ENCODE measurements around the gene WSCD2.

WSCD2 gene

GRCh38 chr12:108129017-108129812 lies at the start of gene WSCD2:
Gene WSCD2 (plus strand): TSS chr12:108129288. CDS start chr12:108195833, 66,545 bp downstream.
- peak; percentile 43 for DNase-seq (ENCODE audit: low spot score)

DNA sequence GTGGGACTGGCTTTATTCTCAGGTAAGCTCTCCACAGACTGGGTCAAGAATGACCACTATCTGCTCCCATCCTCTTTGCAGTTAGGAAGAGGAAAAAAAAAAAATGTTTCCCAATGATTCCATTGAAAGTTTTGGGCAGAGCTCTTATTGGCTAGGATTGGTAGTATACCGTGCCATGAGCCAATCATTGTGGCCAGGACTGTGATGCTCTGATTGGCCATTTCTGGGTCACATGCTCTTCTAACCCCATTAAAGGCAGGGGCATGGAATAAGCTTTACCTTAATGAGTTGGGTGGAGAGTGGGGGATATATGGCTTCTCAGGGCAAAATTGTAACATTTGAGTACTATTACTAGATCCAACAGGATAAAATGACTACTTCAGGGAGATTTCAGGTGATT lies 49.4 kb upstream of the WSCD2 start:
- no peak for DNase-seq (ENCODE audit: low spot score)

DNA sequence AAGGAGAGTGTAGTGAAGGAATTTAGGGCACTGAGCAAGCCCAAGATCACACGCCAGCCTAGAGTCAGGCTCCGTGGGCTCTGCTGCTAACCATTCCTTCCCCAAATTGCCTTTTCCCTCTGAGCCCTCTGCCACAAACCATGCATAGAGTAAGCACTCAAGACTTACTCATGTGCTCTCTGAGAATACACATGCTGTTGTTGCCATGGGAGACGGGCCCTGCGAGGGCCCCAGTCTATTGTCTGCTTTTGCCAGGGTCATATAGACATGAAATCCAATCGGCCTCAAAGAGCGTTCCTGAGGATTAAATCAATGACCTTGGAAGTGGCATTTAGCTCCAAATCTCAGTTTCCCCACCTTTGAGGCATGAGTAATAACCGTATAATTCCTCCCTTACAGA lies 48.7 kb upstream of the WSCD2 start:
- no peak for DNase-seq (ENCODE audit: low spot score)

- DNase-seq (ENCODE audit: low spot score): no peak
These were observed 46.6 kb upstream of the WSCD2 start for GRCh38 chr12:108082485-108082884.

GRCh38 chr12:108087900-108088299 lies 41.2 kb upstream of the WSCD2 start:
- DNase-seq (ENCODE audit: low spot score): no peak

GRCh38 chr12:108090107-108090899 lies 38.8 kb upstream of the WSCD2 start:
- no peak for DNase-seq (ENCODE audit: low spot score)

DNA sequence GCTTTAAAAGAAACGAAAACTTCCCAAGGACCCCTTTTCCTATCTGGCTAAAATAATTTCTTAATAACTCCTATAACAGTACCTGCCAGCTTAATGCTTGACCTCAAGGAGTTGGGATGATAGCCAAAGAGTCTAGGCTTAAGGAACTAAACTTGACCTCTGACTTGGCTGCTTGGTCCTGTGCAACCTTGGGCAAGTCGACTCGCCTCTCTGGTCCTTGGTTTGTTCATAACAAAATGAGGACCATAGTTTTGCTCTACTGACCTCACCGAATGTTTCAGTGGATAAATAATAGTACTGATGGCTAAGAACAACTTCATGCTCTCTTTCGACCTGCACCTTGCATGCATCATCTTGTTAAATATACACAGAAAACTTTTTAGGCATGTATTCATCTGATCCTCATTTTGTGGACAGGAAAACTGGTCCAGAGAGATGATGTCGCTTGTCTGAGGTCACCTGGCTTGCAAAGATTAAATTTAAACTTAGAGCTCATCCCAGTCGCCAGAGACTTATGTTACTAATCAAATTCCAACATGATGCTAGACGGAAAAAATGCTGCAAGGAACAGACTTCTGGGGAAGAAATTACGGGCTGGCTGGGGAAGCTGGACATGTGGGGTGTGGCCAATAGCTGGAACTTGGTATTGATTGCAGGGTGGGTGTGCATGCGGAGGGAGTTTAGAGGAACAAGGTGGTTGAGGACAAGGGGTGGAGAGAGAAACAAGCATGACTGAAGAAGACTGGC lies 38.0 kb upstream of the WSCD2 start:
- no peak for DNase-seq (ENCODE audit: low spot score)

- no peak for DNase-seq (ENCODE audit: low spot score)
These were observed 37.4 kb upstream of the WSCD2 start for GRCh38 chr12:108091679-108092051.

GRCh38 chr12:108093209-108093608 lies 35.9 kb upstream of the WSCD2 start:
- DNase-seq (ENCODE audit: low spot score): no peak

GRCh38 chr12:108094056-108094649 lies 34.9 kb upstream of the WSCD2 start:
- DNase-seq (ENCODE audit: low spot score): no peak

GRCh38 chr12:108097160-108097911 lies 31.8 kb upstream of the WSCD2 start:
- DNase-seq (ENCODE audit: low spot score): no peak

DNA sequence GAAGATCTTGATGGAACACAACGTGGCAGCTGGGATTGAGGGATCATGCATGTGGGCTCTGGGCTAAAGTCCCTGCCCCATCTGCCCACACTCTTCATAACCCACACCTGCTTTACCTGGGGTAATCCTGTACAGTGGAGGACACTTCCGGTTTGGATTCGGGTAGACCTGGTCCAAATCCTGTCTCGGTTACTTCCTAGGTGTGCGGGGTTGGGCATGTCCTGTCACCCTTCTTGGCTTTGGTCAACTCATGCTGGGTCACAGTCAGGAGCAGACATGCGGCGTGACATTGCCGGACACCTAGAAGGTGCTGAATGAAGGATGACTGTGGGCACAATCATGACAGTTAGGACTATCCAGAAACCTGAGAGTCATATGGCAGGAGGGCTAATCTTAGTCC lies 30.7 kb upstream of the WSCD2 start:
- DNase-seq (ENCODE audit: low spot score): no peak

DNA sequence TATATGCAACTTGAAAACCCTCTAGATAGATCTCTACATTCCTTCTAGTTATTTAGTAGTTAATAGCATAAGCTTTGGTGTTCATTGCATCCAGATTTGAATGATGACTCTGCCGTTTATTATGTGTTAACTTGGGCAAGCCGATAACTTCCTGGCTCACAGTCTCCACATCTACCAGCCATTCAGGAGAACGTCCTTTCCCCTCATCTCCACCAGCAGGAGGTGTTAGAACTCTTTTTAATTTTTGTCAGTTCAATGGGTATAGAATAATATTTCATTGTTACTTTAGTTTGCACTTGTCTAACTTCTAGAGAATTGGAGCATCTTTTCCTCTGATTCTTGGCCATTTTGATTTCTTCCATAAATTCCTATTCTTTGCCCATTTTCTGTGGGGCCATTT lies 30.0 kb upstream of the WSCD2 start:
- no peak for DNase-seq (ENCODE audit: low spot score)

- DNase-seq (ENCODE audit: low spot score): no peak
These were observed 29.2 kb upstream of the WSCD2 start for GRCh38 chr12:108099778-108100489.

GRCh38 chr12:108101605-108102175 lies 27.4 kb upstream of the WSCD2 start:
- no peak for DNase-seq (ENCODE audit: low spot score)

DNA sequence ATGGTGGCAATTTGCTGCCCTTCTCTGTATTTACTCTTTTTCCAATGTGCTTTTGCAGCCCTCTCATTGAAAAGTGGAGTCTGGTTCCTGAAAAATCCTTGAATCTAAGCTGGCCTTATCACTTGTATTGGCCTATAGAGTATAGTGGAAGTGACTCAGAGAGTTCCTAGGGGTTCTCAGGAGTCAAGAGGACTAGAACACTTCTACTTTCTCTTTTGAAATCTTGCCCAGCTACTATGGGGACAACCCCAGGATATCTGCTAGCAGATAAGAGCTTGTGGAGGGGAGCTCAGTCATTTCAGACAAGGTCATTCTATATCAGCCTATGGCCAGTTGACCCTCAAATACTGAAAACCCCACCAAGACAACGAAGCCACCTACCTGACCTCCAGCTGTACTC lies 26.7 kb upstream of the WSCD2 start:
- no peak for DNase-seq (ENCODE audit: low spot score)

DNA sequence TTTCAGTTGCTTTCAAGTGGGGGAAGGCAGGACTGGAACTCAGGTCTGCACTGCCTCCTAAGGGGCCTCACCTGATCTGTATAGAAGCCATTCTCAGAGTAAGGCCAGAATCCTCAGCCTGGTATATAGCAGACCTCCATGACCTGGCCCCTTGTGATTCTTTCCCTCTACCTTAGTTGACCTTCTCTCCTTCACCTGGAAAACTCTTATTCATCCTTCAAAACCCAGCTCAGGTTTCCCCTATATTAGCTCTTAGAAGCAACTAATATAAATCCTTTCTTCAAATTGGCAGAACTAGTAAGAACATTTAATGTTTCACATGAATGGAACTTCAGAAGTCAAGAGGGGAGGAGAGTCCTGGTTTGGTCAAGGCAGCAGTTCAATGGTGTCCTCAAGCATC lies 26.0 kb upstream of the WSCD2 start:
- no peak for DNase-seq (ENCODE audit: low spot score)

GRCh38 chr12:108103517-108103916 lies 25.6 kb upstream of the WSCD2 start:
- DNase-seq (ENCODE audit: low spot score): no peak

GRCh38 chr12:108104657-108105056 lies 24.4 kb upstream of the WSCD2 start:
- DNase-seq (ENCODE audit: low spot score): no peak

- no peak for DNase-seq (ENCODE audit: low spot score)
These were observed 22.5 kb upstream of the WSCD2 start for GRCh38 chr12:108106599-108106998.

DNA sequence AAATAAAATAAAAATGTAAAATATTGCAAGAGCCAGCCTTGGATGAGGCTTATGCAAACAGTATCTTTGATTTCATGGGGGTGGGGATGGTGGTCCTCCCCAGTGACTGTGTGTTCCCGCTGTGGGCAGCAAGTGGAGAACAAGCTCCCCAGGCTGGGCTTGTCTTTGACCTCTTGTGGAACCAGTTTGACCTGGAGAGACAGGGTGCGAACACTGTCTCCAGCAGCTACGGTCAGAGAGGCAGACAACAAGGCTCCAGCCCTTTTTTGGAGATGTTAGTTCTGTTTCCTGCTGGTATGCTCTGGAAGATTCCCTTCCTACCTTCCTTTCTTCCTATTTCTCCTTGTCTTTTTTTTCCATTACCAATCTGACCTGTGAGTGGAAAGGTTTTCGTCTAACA lies 21.8 kb upstream of the WSCD2 start:
- no peak for DNase-seq (ENCODE audit: low spot score)
